ENCODE data around the gene LBX1. TPM values are rescaled to one million over a fixed set of nuclear protein-coding genes. Genes with fewer than 3 reads are reported as not detected.

LBX1 gene
- total RNA-seq, 6 experiments from 2014 or later = not detected

DNA sequence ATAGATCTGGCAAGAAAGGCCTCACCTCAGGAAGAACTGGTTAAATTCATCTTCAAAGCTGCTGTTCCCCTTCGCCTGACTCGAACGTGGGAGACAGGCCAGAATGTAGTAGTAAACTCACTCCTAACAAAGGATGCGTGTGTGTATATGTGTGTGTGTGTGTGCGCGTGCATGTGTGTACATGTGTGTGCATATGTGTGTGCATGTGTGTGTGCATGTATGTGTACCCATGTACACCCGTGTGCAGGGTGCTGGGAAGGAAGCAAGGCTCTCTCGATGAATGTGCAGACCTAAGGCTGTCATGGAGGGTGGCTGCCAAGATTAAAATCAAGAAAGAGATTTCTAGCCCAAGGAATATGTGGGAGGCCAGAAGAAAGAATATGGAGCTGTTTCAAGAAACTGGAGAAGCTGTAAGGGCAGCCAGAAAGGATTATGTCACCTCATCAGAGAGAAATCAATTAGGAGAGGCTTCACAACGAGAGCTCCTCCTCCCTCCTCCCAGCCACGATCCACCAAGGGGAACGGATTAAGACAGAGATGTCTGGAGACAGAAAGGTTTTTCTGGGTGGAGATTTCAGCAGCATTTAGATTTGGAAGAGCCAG lies 34.0 kb upstream of the LBX1 start:
- Histone ChIP-seq H3K27ac (no peak overlapping the region), H3K27me3 (no peaks in the 10 kb centered on the region), H3K36me3 (no peaks in the 10 kb centered on the region), H3K4me3 (no peak overlapping the region), H3K4me1 (no peaks in the 10 kb centered on the region), H3K9me3 (no peaks in the 10 kb centered on the region)
- intact Hi-C loops (cut with DNase I) = no loop called here
- 63% methylated on average over 11 of the region's 11 CpGs for WGBS (ENCODE audit: insufficient coverage, low coverage, low lambda C conversion rate, missing lambda C conversion rate)
- DNase-seq (no peak), ATAC-seq (no peak)
- TF ChIP-seq, protein P1, sequence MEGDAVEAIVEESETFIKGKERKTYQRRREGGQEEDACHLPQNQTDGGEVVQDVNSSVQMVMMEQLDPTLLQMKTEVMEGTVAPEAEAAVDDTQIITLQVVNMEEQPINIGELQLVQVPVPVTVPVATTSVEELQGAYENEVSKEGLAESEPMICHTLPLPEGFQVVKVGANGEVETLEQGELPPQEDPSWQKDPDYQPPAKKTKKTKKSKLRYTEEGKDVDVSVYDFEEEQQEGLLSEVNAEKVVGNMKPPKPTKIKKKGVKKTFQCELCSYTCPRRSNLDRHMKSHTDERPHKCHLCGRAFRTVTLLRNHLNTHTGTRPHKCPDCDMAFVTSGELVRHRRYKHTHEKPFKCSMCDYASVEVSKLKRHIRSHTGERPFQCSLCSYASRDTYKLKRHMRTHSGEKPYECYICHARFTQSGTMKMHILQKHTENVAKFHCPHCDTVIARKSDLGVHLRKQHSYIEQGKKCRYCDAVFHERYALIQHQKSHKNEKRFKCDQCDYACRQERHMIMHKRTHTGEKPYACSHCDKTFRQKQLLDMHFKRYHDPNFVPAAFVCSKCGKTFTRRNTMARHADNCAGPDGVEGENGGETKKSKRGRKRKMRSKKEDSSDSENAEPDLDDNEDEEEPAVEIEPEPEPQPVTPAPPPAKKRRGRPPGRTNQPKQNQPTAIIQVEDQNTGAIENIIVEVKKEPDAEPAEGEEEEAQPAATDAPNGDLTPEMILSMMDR (IDR thresholded peaks at IDR 0.05) = no peak
- TF ChIP-seq POLR2A (IDR thresholded peaks at IDR 0.05) = no peak

DNA sequence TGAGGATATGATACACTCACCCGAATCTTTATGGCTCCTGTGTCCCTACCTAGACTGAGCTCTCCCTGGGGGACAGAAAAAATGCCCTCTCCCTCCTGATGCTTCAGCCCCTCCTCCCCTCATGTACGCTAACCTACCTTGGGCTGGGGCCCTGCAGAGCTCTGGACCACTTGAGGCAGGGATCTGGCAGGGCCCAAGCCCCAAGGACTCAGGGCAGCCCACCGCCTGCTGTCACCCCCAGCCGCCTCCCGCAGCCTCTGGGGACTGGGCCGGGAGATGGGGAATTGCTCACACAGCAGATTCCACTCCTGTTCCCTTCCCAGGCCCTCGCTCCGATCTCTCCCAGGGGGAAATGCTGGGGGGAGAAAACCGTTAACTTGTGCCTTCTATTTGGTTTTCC lies 32.9 kb upstream of the LBX1 start:
- Histone ChIP-seq H3K27me3 (no peaks in the 10 kb centered on the region), H3K9me3 (no peaks in the 10 kb centered on the region), H3K4me3 (no peak overlapping the region), H3K36me3 (no peaks in the 10 kb centered on the region), H3K27ac (no peak overlapping the region), H3K4me1 (no peaks in the 10 kb centered on the region)
- 39% methylated on average over 7 of the region's 9 CpGs for WGBS (ENCODE audit: insufficient coverage, low coverage, low lambda C conversion rate, missing lambda C conversion rate)
- DNase-seq (no peak), ATAC-seq (no peak)
- TF ChIP-seq, protein P1 (IDR thresholded peaks at IDR 0.05) = no peak
- no peak for TF ChIP-seq POLR2A (IDR thresholded peaks at IDR 0.05)
- intact Hi-C loops (cut with DNase I) = no loop called here

DNA sequence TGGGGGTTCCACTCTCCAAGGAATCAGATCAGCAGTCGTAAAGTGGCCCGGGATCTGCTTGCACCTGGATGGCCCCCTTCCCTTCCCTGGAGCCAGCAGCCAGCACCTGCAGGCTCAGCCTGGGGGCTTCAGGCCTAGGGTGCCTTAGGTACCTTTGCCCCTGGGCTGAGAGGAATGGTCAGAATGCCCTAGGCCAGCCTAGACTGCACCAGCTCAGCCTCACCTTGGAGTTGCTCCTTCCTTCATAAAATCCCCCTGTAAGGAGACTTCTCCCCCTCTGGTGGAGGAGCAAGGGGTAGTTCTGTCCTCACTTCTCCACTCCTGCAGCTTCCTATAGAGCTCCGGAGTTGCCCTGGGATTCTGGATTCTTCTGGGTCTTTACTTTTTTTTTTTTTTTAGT lies 32.4 kb upstream of the LBX1 start:
- no peaks in the 10 kb centered on the region for H3K27me3 ChIP-seq
- DNase-seq (no peak), ATAC-seq (no peak)
- H3K4me3 ChIP-seq = no peak overlapping the region
- no peaks in the 10 kb centered on the region for H3K9me3 ChIP-seq
- TF ChIP-seq POLR2A (IDR thresholded peaks at IDR 0.05) = no peak
- TF ChIP-seq, protein P1 (IDR thresholded peaks at IDR 0.05) = no peak
- WGBS (ENCODE audit: insufficient coverage, low coverage, low lambda C conversion rate, missing lambda C conversion rate) = 47% methylated on average over 3 of the region's 3 CpGs
- no peaks in the 10 kb centered on the region for H3K4me1 ChIP-seq
- no peaks in the 10 kb centered on the region for H3K36me3 ChIP-seq
- H3K27ac ChIP-seq = no peak overlapping the region
- intact Hi-C loops (cut with DNase I) = no loop called here

GRCh38 chr10:101260764-101261481 lies 31.7 kb upstream of the LBX1 start:
- DNase-seq = no peak
- ATAC-seq = no peak
- Histone ChIP-seq H3K27me3 (no peaks in the 10 kb centered on the region), H3K36me3 (no peaks in the 10 kb centered on the region), H3K4me1 (no peaks in the 10 kb centered on the region), H3K27ac (no peak overlapping the region), H3K4me3 (no peak overlapping the region), H3K9me3 (no peaks in the 10 kb centered on the region)
- TF ChIP-seq, protein P1 (IDR thresholded peaks at IDR 0.05) = no peak
- no peak for TF ChIP-seq POLR2A (IDR thresholded peaks at IDR 0.05)
- 11% methylated on average over 16 of the region's 21 CpGs for WGBS (ENCODE audit: insufficient coverage, low coverage, low lambda C conversion rate, missing lambda C conversion rate)
- intact Hi-C loops (cut with DNase I) = no loop called here
